BLaER1 treated with 17β-estradiol and CSF1 and Interleukin-3, amounts not matched to agents 10 nM and 100 nM (cell line): ENCODE data around the gene ZBTB40.

Source experiments
- H3K27ac ChIP-seq, 11 experiments: shearing (Covaris generic); formaldehyde crosslinking; 2 replicates each; pipeline ENCODE4 v1.8.1; 2022
- H3K27me3 ChIP-seq, 11 experiments: shearing (Covaris generic); formaldehyde crosslinking; 2 replicates each; pipeline ENCODE4 v1.8.1; 2022
- H3K36me3 ChIP-seq, 11 experiments: shearing (Covaris generic); formaldehyde crosslinking; 2 replicates each; pipeline ENCODE4 v1.8.1; 2022
- H3K4me1 ChIP-seq, 10 experiments: shearing (Covaris generic); formaldehyde crosslinking; 2 replicates each; pipeline ENCODE4 v1.8.1; 2022
- H3K4me2 ChIP-seq, 11 experiments: shearing (Covaris generic); formaldehyde crosslinking; 2 replicates each; pipeline ENCODE4 v1.8.1; 2022
- H3K4me3 ChIP-seq, 10 experiments: shearing (Covaris generic); formaldehyde crosslinking; 2 replicates each; pipeline ENCODE4 v1.8.1; 2022
- H3K9ac ChIP-seq, 11 experiments: shearing (Covaris generic); formaldehyde crosslinking; 2 replicates each; pipeline ENCODE4 v1.8.1; 2022
- H3K9me3 ChIP-seq, 11 experiments: shearing (Covaris generic); formaldehyde crosslinking; replicated peaks in 1 of 11; 2 replicates each; pipeline ENCODE4 v1.8.1; 2022
- H4K20me1 ChIP-seq, 11 experiments: shearing (Covaris generic); formaldehyde crosslinking; 2 replicates each; pipeline ENCODE4 v1.8.1; 2022
- Cebpa-rat ChIP-seq, 11 experiments: shearing (Covaris generic); IDR thresholded peaks; 2 replicates each; pipeline ENCODE4 v1.8.1; 2022

The ZBTB40 gene

GRCh38 chr1:22575532-22576149 lies 124.0 kb downstream of the ZBTB40 start:
- Histone ChIP-seq H3K27me3 (no peaks in the 10 kb centered on the region), H3K4me3 (no peak overlapping the region), H3K4me2 (peak overlapping the region in 2 of 11 experiments; percentile 23 to 30; a peak in 2 of 22 replicates), H4K20me1 (no peaks in the 10 kb centered on the region; a peak in 2 of 22 replicates), H3K4me1 (peaks cover 0 to 16% (median 11%) of the 10 kb centered on the region in 10 experiments; a peak in 14 of 20 replicates), H3K9me3 (peaks cover 0 to 26% (median 23%) of the 10 kb centered on the region in 11 experiments; a peak in 19 of 22 replicates), H3K36me3 (no peaks in the 10 kb centered on the region), H3K27ac (no peak overlapping the region), H3K9ac (no peak overlapping the region)
- no peak for TF ChIP-seq Cebpa-rat (IDR thresholded peaks at IDR 0.05)

GRCh38 chr1:22576150-22576544 lies 124.5 kb downstream of the ZBTB40 start:
- no peaks in the 10 kb centered on the region for H3K36me3 ChIP-seq
- H3K4me3 ChIP-seq = no peak overlapping the region
- peaks cover 0 to 16% (median 11%) of the 10 kb centered on the region in 10 experiments; a peak in 17 of 20 replicates for H3K4me1 ChIP-seq
- peaks cover 0 to 26% (median 23%) of the 10 kb centered on the region in 11 experiments; a peak in 19 of 22 replicates for H3K9me3 ChIP-seq
- no peak overlapping the region for H3K27ac ChIP-seq
- no peaks in the 10 kb centered on the region; a peak in 1 of 22 replicates for H4K20me1 ChIP-seq
- no peak for TF ChIP-seq Cebpa-rat (IDR thresholded peaks at IDR 0.05)
- H3K4me2 ChIP-seq = no peak overlapping the region; a peak in 1 of 22 replicates
- no peaks in the 10 kb centered on the region for H3K27me3 ChIP-seq
- H3K9ac ChIP-seq = no peak overlapping the region

DNA sequence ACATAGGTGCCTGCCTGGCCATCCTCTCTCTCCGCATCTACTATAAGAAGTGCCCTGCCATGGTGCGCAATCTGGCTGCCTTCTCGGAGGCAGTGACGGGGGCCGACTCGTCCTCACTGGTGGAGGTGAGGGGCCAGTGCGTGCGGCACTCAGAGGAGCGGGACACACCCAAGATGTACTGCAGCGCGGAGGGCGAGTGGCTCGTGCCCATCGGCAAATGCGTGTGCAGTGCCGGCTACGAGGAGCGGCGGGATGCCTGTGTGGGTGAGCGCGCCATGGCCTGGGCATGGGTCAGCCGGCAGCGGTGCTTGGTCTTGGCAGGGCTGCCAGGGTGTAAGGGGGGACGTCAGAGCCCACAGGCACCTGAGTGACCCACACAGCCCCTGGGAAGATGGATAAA lies 125.0 kb downstream of the ZBTB40 start:
- Histone ChIP-seq H3K36me3 (no peaks in the 10 kb centered on the region), H3K27me3 (no peaks in the 10 kb centered on the region), H3K4me1 (peaks cover 4 to 16% (median 11%) of the 10 kb centered on the region in 10 experiments; a peak in 18 of 20 replicates), H3K9ac (no peak overlapping the region), H3K9me3 (peaks cover 0 to 26% (median 23%) of the 10 kb centered on the region in 11 experiments; a peak in 19 of 22 replicates), H4K20me1 (no peaks in the 10 kb centered on the region; a peak in 1 of 22 replicates), H3K4me3 (no peak overlapping the region), H3K27ac (no peak overlapping the region), H3K4me2 (no peak overlapping the region)
- TF ChIP-seq Cebpa-rat (IDR thresholded peaks at IDR 0.05) = no peak

DNA sequence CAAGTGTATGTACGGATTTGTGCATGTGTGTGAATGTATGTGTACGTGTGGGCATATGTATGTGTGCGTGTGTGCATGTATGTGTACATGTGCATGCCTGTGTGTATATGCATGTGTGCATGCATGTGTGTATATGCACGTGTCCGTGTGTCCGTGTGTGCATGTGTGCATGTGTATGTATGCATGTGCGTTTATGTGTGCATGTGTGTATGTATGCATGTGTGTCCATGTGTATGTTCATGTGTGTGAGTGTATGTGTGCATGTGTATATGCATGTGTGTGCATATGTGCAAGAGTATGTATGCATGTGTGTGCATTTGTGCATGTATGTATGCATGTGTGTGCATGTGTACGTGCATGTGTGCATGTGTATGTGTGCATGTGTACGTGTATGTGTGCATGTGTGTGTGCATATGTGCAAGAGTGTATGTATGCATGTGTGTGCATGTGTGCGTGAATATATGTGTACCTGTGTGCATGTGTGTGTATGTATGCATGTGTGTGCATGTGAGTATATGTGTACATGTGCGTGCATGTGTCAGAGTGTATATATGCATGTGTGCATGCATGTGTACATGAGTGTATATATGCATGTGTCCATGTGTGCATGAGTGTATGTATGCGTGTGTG lies 127.2 kb downstream of the ZBTB40 start:
- no peaks in the 10 kb centered on the region for H3K36me3 ChIP-seq
- H3K27me3 ChIP-seq = no peaks in the 10 kb centered on the region
- no peak overlapping the region for H3K9ac ChIP-seq
- H3K4me1 ChIP-seq = peaks cover under 1 to 29% (median 18%) of the 10 kb centered on the region in 10 experiments
- no peak overlapping the region for H3K4me2 ChIP-seq
- no peak overlapping the region for H3K27ac ChIP-seq
- H4K20me1 ChIP-seq = no peaks in the 10 kb centered on the region
- TF ChIP-seq Cebpa-rat (IDR thresholded peaks at IDR 0.05) = no peak
- no peak overlapping the region for H3K4me3 ChIP-seq
- H3K9me3 ChIP-seq = peaks cover 0 to 26% (median 23%) of the 10 kb centered on the region in 11 experiments; a peak in 19 of 22 replicates

- no peak overlapping the region for H3K9ac ChIP-seq
- no peak overlapping the region for H3K4me2 ChIP-seq
- TF ChIP-seq Cebpa-rat (IDR thresholded peaks at IDR 0.05) = no peak
- no peak overlapping the region for H3K4me3 ChIP-seq
- H3K4me1 ChIP-seq = peaks cover 4 to 37% (median 26%) of the 10 kb centered on the region in 10 experiments; a peak in 19 of 20 replicates
- no peaks in the 10 kb centered on the region for H3K36me3 ChIP-seq
- no peak overlapping the region for H3K27ac ChIP-seq
- no peaks in the 10 kb centered on the region for H4K20me1 ChIP-seq
- H3K27me3 ChIP-seq = no peaks in the 10 kb centered on the region
- H3K9me3 ChIP-seq = peaks cover 0 to 26% (median 23%) of the 10 kb centered on the region in 11 experiments; a peak in 19 of 22 replicates
Measured at GRCh38 chr1:22579541-22580155, 128.0 kb downstream of the ZBTB40 start.
